GM21367 (cell line): ENCODE data around the gene CCR7.

Experiments used
- ATAC-seq: cut with Tn5 transposase; IDR thresholded peaks from one replicate; pipeline ENCODE4 v1.9.1; 2021; ENCODE audit not compliant: unreplicated experiment

The CCR7 gene

GRCh38 chr17:40564883-40565768 is at the start of gene CCR7:
Gene CCR7 (minus strand): TSS chr17:40565472. CDS start chr17:40565409, 63 bp downstream.
- no peak for ATAC-seq

- ATAC-seq = no peak
Measured at GRCh38 chr17:40614431-40615067, 49.3 kb upstream of the CCR7 start.

- no peak for ATAC-seq
Measured at GRCh38 chr17:40613467-40614154, 48.3 kb upstream of the CCR7 start.

- no peak for ATAC-seq
Measured at GRCh38 chr17:40612599-40613244, 47.5 kb upstream of the CCR7 start.

- no peak for ATAC-seq
Measured at GRCh38 chr17:40611840-40612474, 46.7 kb upstream of the CCR7 start.

GRCh38 chr17:40610359-40610758 is 45.1 kb upstream of the CCR7 start:
- no peak for ATAC-seq

- no peak for ATAC-seq
Measured at GRCh38 chr17:40608061-40608581, 42.8 kb upstream of the CCR7 start.

GRCh38 chr17:40607641-40608040 is 42.4 kb upstream of the CCR7 start:
- ATAC-seq = no peak

GRCh38 chr17:40606548-40607353 is 41.5 kb upstream of the CCR7 start:
- ATAC-seq = no peak

- no peak for ATAC-seq
Measured at GRCh38 chr17:40605306-40605705, 40.0 kb upstream of the CCR7 start.

- ATAC-seq = no peak
Measured at GRCh38 chr17:40604327-40605080, 39.2 kb upstream of the CCR7 start.

GRCh38 chr17:40602445-40603443 is 37.5 kb upstream of the CCR7 start:
- no peak for ATAC-seq

- ATAC-seq = no peak
Measured at GRCh38 chr17:40600486-40601046, 35.3 kb upstream of the CCR7 start.

GRCh38 chr17:40599468-40599763 is 34.1 kb upstream of the CCR7 start:
- ATAC-seq = no peak

- ATAC-seq = peak; percentile 48
Measured at GRCh38 chr17:40598619-40599467, 33.6 kb upstream of the CCR7 start.

GRCh38 chr17:40598301-40598618 is 33.0 kb upstream of the CCR7 start:
- no peak for ATAC-seq
